KOPT-K1 (cell line): ENCODE data around the gene PRKAG2.

Experiments
- H3K27ac ChIP-seq: fragments of 200-600 bp; sonication (generic); 2 replicates; pipeline ENCODE4 v1.5.1; 2016; ENCODE audit warnings: antibody characterized with exemption, mild to moderate bottlenecking, low read depth, low read length; ENCODE audit not compliant: poor library complexity, severe bottlenecking
- H3K36me3 ChIP-seq: fragments of 200-600 bp; sonication (generic); 2 replicates; pipeline ENCODE4 v1.5.1; 2017; ENCODE audit warnings: antibody characterized with exemption, mild to moderate bottlenecking, low read length, moderate library complexity; ENCODE audit not compliant: insufficient read depth
- H3K9me3 ChIP-seq: fragments of 200-600 bp; sonication (generic); 2 replicates; pipeline ENCODE4 v1.5.1; 2017; ENCODE audit warnings: antibody characterized with exemption, low read length, mild to moderate bottlenecking; ENCODE audit not compliant: insufficient read depth, poor library complexity, severe bottlenecking

PRKAG2 gene

GRCh38 chr7:151647874-151648273, 229.0 kb downstream of the PRKAG2 start:
- no peak overlapping the region for H3K27ac ChIP-seq
- peaks cover 16% of the 10 kb centered on the region for H3K9me3 ChIP-seq

GRCh38 chr7:151647006-151647405, 229.9 kb downstream of the PRKAG2 start:
- Histone ChIP-seq H3K36me3 (no peaks in the 10 kb centered on the region), H3K9me3 (peaks cover 16% of the 10 kb centered on the region), H3K27ac (no peak overlapping the region)

More at GRCh38 chr7:151647874-151648273, 229.0 kb downstream of the PRKAG2 start:
- no peaks in the 10 kb centered on the region for H3K36me3 ChIP-seq

- H3K36me3 ChIP-seq = no peaks in the 10 kb centered on the region
- H3K27ac ChIP-seq = no peak overlapping the region
- H3K9me3 ChIP-seq = peaks cover 16% of the 10 kb centered on the region
Observed at GRCh38 chr7:151645311-151645710, 231.6 kb downstream of the PRKAG2 start.

- Histone ChIP-seq H3K36me3 (no peaks in the 10 kb centered on the region), H3K27ac (no peak overlapping the region), H3K9me3 (peaks cover 16% of the 10 kb centered on the region)
Observed at GRCh38 chr7:151644554-151644953, 232.4 kb downstream of the PRKAG2 start.

DNA sequence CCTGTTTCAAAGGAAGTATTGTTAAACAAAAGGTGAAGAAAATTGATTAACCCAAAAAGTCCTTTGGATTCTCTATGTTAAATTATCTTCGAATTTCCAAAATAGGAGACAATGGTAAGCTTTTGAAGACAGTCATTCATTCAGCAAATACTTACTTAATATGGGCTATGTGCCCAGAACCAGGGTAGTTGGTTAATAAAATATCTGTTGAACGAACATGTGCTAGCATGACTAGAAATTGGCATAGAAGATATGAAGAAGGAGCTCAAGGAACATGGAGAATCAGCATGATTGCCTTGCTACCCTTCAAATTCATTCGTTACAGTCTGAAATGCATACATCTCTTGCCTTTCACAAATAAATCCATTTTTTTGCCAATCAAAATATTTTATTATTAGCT, 234.2 kb downstream of the PRKAG2 start:
- Histone ChIP-seq H3K27ac (no peak overlapping the region), H3K36me3 (no peaks in the 10 kb centered on the region), H3K9me3 (peaks cover 16% of the 10 kb centered on the region)

- H3K36me3 ChIP-seq = no peaks in the 10 kb centered on the region
- H3K27ac ChIP-seq = no peak overlapping the region
- peaks cover 16% of the 10 kb centered on the region for H3K9me3 ChIP-seq
Observed at GRCh38 chr7:151641587-151641986, 235.3 kb downstream of the PRKAG2 start.

GRCh38 chr7:151637781-151638261, 239.1 kb downstream of the PRKAG2 start:
- Histone ChIP-seq H3K9me3 (peaks cover 7% of the 10 kb centered on the region), H3K36me3 (no peaks in the 10 kb centered on the region), H3K27ac (no peak overlapping the region)

- no peak overlapping the region for H3K27ac ChIP-seq
- no peaks in the 10 kb centered on the region for H3K36me3 ChIP-seq
- peaks cover 22% of the 10 kb centered on the region for H3K9me3 ChIP-seq
Observed at GRCh38 chr7:151634643-151635042, 242.3 kb downstream of the PRKAG2 start.

DNA sequence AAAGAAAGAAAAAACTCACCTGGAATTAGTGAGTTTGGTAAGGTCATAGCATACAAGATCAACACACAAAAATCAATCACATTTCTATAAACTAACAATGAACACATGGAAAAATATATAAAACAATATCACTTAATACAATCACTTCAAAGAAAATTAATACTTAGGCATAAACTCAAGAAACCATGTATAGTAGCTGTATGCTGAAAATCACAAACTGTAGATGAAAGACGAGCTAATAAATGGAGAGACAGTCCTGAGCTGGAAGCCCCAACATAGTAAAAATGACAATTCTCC, 243.5 kb downstream of the PRKAG2 start:
- Histone ChIP-seq H3K27ac (no peak overlapping the region), H3K36me3 (no peaks in the 10 kb centered on the region), H3K9me3 (peaks cover 22% of the 10 kb centered on the region)

DNA sequence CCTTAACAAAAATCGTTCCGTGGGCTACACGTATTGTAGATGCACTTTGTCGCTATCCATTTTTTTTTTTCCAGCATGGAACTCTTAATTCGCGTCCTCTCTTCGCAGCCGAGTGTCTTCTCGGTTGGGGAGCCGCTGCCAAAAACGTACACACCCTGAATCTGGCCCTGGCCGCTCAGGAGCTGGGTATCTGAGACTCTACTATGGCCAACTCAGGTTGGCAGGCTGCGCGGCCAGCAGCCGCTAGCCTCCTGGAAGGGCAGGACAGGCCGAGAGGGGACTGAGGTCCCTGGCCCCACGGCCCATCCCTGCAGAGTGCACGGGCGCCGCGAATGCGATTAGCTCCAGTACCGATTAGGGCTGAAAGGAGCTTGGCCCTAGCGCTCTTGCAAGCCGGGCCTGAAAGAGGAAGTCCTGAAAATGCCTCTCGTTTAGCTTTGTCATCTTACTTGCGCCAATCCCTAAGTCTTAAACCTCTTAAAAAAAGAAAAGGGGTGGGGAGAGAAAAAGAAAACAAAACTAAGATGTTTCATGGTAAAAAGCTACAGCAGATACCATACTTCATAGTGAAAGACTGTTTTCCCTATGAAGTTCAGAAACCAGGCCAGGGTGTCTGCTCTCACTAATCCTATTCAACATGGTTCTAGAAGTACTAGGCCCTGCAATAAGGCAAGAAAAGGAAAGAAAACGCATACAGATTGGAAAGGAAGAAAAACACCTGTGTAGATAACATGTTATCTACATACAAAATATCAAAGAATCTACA, 244.0 kb downstream of the PRKAG2 start:
- H3K27ac ChIP-seq = no peak overlapping the region

GRCh38 chr7:151631953-151632749, 244.8 kb downstream of the PRKAG2 start:
- Histone ChIP-seq H3K36me3 (no peaks in the 10 kb centered on the region), H3K27ac (no peak overlapping the region), H3K9me3 (peaks cover 22% of the 10 kb centered on the region)

More for the DNA sequence above, 244.0 kb downstream of the PRKAG2 start:
- H3K36me3 ChIP-seq = no peaks in the 10 kb centered on the region
- H3K9me3 ChIP-seq = peaks cover 22% of the 10 kb centered on the region

GRCh38 chr7:151631570-151631952, 245.4 kb downstream of the PRKAG2 start:
- peaks cover 22% of the 10 kb centered on the region for H3K9me3 ChIP-seq
- H3K27ac ChIP-seq = no peak overlapping the region
- no peaks in the 10 kb centered on the region for H3K36me3 ChIP-seq

DNA sequence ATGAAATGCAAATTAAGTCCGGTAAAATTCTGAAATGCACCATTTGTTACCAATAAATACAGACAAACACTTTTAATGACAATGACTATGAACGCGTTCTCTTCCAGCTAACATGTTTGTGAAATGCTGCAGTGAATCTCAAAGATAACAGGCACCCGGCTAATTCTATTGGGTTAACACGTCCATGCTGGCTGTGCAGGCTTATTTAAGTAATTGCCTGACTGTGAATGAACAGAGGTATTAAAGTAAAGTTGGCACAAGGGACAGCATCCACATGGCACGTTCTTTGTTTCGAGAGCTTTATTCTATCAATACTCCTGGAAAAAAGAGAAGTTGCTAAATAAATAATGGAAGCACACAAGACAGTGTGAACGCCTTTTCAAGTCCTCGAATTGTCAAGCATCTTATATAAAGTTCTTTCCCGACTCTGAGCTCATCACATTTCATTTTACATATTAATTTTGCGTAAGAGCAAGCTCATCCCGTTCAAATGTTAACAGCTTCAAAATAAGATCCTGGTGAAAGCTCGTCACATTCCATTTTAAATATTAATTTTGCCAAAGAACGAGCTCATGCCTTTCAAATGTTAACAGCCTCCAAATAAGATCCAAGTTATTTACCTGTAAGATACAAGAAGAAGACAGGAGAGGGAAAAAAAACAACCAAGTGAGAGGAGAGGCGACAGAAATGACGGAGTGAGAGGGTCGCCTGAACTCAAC, 245.9 kb downstream of the PRKAG2 start:
- Histone ChIP-seq H3K27ac (no peak overlapping the region), H3K36me3 (no peaks in the 10 kb centered on the region), H3K9me3 (peaks cover 22% of the 10 kb centered on the region)

GRCh38 chr7:151630358-151630757, 246.6 kb downstream of the PRKAG2 start:
- Histone ChIP-seq H3K36me3 (no peaks in the 10 kb centered on the region), H3K9me3 (peaks cover 22% of the 10 kb centered on the region), H3K27ac (no peak overlapping the region)

DNA sequence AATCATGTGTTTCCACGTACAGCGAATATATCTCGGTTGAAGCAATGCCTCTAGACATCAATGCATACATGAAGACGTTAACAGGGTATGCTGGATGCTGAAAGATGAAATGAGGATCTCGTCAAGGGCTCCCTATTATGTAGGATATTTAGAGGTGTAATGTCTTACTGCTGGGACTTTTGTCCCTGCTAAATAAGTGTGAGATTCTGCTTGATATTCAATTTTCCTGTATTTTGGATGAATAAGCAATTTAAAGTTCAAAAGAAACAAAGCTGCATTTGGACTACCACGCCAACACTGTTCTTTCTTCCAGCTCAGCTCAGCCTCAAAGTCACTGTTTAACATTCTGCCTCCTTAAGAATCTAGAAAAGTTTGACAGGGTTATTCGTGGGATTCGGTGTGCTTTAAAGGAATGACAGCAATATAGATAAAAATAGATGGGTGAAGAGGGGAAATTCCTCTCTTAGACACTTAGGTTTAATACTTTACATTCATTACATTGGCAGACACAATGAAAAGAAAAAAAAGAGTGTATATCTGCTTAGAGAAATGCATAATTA, 247.1 kb downstream of the PRKAG2 start:
- Histone ChIP-seq H3K9me3 (peaks cover 22% of the 10 kb centered on the region), H3K27ac (no peak overlapping the region), H3K36me3 (no peaks in the 10 kb centered on the region)
